ENCODE data around the gene HERC6. TPM values are rescaled to one million over a fixed set of nuclear protein-coding genes. Genes with fewer than 3 reads are reported as not detected.
"Not testable (repeated sequence)": the region's sequence is repeated elsewhere in the genome, so short reads cannot be mapped to it uniquely, and the experiment has no call there.

HERC6 gene
- total and polyA plus RNA-seq, 9 of the 15 experiments (the other 6 are each of a cell fraction or from before 2014, with no cell fraction given), result 0.01 to 0.68 (median 0.15) TPM

DNA sequence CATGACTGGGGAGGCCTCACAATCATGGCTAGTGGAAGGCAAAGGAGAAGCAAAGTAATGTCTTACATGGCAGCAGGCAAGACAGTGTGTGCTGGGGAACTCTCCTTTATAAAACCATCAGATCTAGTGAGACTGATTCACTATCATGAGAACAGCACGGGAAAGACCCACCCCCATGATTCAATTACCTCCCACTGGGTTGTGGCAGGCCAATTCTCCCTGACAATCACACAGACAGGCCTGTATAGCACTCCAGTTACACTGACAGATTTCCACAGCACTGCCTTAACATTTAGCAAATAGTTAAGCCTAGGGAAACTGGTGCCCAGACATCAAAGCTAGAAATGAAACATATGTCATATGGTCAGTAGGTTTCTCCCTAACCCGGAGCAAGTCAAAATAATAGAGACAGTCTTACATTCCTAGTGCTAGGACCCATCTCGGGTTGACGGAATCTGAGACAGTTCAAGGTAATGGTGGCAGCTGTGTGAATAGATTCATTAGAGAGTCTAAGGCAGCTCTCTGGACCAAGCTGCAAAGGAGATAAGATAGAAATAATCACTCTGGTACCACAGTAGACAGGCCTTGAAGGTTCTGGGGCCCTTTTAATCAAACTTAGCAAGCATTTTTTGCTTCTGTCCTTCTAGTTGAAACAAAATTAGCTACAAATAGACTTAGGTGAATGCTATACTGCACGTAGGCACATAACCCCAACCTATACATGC lies 68.9 kb downstream of the HERC6 start:
- BruUV-seq (replicated peaks), result no TSS peak
- Histone ChIP-seq H3K4me1 (replicated peaks in 1 of 2; ENCODE audit: control insufficient read depth in 2 of 2, insufficient read depth in 2 of 2, low read length in 2 of 2) (no peaks in the 10 kb centered on the region), H3K4me3 (no peak overlapping the region), H3K9me1 (ENCODE audit: control insufficient read depth, insufficient read depth, low read length) (no peaks in the 10 kb centered on the region), H4K20me1 (replicated peaks; ENCODE audit: control insufficient read depth, insufficient read depth, low read length) (no peaks in the 10 kb centered on the region), H3K9me3 (replicated peaks; ENCODE audit: control insufficient read depth, insufficient read depth, low read depth, low read length) (no peaks in the 10 kb centered on the region), H3K27me3 (ENCODE audit: control insufficient read depth in 2 of 2, insufficient read depth in 2 of 2, low read length in 2 of 2) (no peaks in the 10 kb centered on the region; a peak in 1 of 5 replicates), H3K79me2 (ENCODE audit: control insufficient read depth, insufficient read depth, low read length) (no peaks in the 10 kb centered on the region), H3K9ac (ENCODE audit: insufficient read depth in 1 of 2, low read depth in 2 of 2, low read length in 2 of 2) (no peak overlapping the region), H2AFZ (ENCODE audit: low read depth, low read length) (no peak overlapping the region), H3K36me3 (ENCODE audit: control insufficient read depth, insufficient read depth, low read length) (no peaks in the 10 kb centered on the region), H3K27ac (ENCODE audit: extremely low read depth, low read depth, low read length) (no peak overlapping the region), H3K4me2 (ENCODE audit: insufficient read depth, low read length) (no peak overlapping the region)
- FAIRE-seq, result no peak
- in situ Hi-C loops (cut with MboI), result no loop called here
- TF ChIP-seq DNMT1 (IDR thresholded peaks at IDR 0.05) (no peak), KLF10 (CRISPR knock-in tag; IDR thresholded peaks at IDR 0.05) (no peak), ZNF583 (CRISPR knock-in tag; IDR thresholded peaks at IDR 0.05) (no peak), RFX1 (IDR thresholded peaks at IDR 0.05) (no peak), ZFP30 (CRISPR knock-in tag; IDR thresholded peaks at IDR 0.05; ENCODE audit: borderline replicate concordance) (no peak), ETV6 (IDR thresholded peaks at IDR 0.05; ENCODE audit: borderline replicate concordance in 1 of 2, low read depth in 2 of 2, low read length in 1 of 2) (no peak), ETV6 (CRISPR knock-in tag; IDR thresholded peaks at IDR 0.05; ENCODE audit: borderline replicate concordance) (no peak), ATF1 (CRISPR knock-in tag; IDR thresholded peaks at IDR 0.05) (no peak), ATF1 (tag; IDR thresholded peaks at IDR 0.05) (no peak), ZFP36 (IDR thresholded peaks at IDR 0.05; ENCODE audit: low read depth, low read length, partially characterized antibody) (no peak), ZNF124 (CRISPR knock-in tag; IDR thresholded peaks at IDR 0.05) (no peak)
- TF ChIP-seq, protein P1, sequence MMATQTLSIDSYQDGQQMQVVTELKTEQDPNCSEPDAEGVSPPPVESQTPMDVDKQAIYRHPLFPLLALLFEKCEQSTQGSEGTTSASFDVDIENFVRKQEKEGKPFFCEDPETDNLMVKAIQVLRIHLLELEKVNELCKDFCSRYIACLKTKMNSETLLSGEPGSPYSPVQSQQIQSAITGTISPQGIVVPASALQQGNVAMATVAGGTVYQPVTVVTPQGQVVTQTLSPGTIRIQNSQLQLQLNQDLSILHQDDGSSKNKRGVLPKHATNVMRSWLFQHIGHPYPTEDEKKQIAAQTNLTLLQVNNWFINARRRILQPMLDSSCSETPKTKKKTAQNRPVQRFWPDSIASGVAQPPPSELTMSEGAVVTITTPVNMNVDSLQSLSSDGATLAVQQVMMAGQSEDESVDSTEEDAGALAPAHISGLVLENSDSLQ (IDR thresholded peaks at IDR 0.05), result no peak
- TF ChIP-seq, protein P2, sequence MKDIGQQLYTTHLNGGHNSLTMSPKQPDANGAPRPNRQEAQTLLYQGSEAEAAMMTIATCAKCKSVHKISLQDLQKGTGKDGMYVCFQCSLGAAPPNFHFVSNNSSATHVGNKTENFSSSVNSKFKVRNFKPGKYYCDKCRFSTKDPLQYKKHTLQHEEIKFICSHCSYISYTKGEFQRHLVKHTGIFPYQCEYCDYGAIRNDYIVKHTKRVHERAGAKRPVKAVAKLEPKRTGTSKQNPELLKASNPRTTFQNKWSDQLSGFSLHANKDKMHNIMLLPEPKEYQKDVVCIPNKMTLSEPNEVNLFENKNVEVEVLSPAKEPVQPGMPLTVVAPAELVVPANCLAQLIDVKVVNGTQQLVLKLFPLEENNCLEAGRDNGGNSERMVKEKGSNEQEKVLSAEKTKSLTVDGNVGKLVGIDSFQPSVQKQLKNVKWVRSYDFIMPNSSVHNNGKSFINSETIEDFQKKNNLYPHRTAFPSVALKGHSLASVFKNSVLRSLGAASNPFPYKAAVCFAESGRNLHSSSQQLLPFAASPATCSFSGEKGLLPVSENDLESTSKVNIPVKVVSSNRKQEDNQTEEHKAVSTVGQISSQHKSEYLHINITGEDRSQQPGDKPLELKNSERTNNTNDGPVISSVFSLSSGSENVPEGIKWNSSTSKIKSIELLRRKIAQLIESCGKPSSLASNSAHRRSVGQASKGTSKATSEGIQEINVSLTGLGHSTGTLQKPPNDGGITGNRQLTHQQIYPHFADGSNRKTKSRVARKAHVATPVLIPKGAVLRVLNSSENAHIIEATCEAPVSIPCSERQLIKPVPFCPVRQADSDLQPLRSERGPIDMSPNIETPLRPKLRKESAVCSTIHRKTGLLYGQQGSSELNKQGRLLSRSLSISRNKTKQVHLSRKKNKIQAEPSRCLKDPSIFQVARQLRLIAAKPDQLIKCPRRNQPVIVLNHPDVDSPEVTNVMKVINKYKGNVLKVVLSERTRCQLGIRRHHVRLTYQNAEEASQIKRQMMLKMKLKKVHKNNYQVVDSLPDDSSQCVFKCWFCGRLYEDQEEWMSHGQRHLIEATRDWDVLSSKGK (CRISPR knock-in tag; IDR thresholded peaks at IDR 0.05), result no peak
- CTCF ChIA-PET (ENCODE audit: low intra/inter-chr PET ratio), result no interaction called here
- WGBS (ENCODE audit: insufficient coverage, low coverage, missing lambda C conversion rate), result 3% methylated on average over 5 of the region's 5 CpGs
- intact Hi-C loops (cut with micrococcal nuclease), result no loop called here
- no peak for ATAC-seq
- POLR2A ChIA-PET, result interaction anchor here (0.6 kb wide), 1 partner anchor 220 kb away, joined by 3 read pairs; no protein-coding TSS in a partner anchor
- no peak for DNase-seq (ENCODE audit: extremely low read depth in 1 of 4, low spot score in 3 of 4)

DNA sequence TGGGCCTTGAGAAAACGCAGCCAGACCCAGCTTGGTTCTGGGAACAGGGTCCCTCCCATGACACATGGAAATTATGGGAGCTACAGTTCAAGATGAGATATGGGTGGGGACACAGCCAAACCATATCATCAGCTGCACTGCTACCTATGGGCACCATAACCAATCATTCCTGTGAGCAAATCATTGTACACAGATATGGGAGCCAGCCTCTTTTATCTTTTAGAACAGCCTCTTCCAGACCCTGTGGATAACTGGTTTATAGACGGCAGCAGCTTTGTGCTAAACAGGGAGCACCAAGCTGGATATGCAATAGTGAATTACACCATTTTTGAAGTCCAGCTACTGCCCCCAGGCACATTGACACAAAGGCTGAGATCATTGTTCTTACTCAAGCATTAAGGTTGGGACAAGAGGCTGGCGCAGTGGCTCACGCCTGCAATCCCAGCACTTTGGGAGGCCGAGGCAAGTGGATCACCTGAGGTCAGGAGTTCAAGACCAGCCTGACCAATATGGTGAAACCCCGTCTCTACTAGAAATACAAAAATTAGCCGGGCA lies 69.6 kb downstream of the HERC6 start:
- in situ Hi-C loops (cut with MboI); intact Hi-C loops (cut with micrococcal nuclease): not testable (repeated sequence)

More for the DNA sequence above, 69.6 kb downstream of the HERC6 start:
- H4K20me1 ChIP-seq (replicated peaks; ENCODE audit: control insufficient read depth, insufficient read depth, low read length); CTCF ChIA-PET (ENCODE audit: low intra/inter-chr PET ratio); DNase-seq (ENCODE audit: extremely low read depth in 1 of 4, low spot score in 3 of 4); H3K4me3 ChIP-seq; H3K4me1 ChIP-seq (replicated peaks in 1 of 2; ENCODE audit: control insufficient read depth in 2 of 2, insufficient read depth in 2 of 2, low read length in 2 of 2); POLR2A ChIA-PET; H3K9me3 ChIP-seq (replicated peaks; ENCODE audit: control insufficient read depth, insufficient read depth, low read depth, low read length); H3K36me3 ChIP-seq (ENCODE audit: control insufficient read depth, insufficient read depth, low read length); FAIRE-seq; H3K4me2 ChIP-seq (ENCODE audit: insufficient read depth, low read length); H3K9ac ChIP-seq (ENCODE audit: insufficient read depth in 1 of 2, low read depth in 2 of 2, low read length in 2 of 2); H2AFZ ChIP-seq (ENCODE audit: low read depth, low read length); H3K27ac ChIP-seq (ENCODE audit: extremely low read depth, low read depth, low read length); H3K27me3 ChIP-seq (ENCODE audit: control insufficient read depth in 2 of 2, insufficient read depth in 2 of 2, low read length in 2 of 2); H3K9me1 ChIP-seq (ENCODE audit: control insufficient read depth, insufficient read depth, low read length); BruUV-seq (replicated peaks); H3K79me2 ChIP-seq (ENCODE audit: control insufficient read depth, insufficient read depth, low read length); ATAC-seq: not testable (repeated sequence)
- 0% methylated on average over 5 of the region's 7 CpGs for WGBS (ENCODE audit: insufficient coverage, low coverage, missing lambda C conversion rate)
